T-helper 1 cell treated with Interleukin-12 subunit alpha and Interleukin-12 subunit beta and Interleukin-4 antibody, amounts not matched to agents 30 ng/mL and 1 ng/mL, for 36 hours (primary cell): ENCODE results near the gene IQCE. TPM values are rescaled to one million over a fixed set of nuclear protein-coding genes. Genes with fewer than 3 reads are reported as not detected.
"Not testable (repeated sequence)": the region's sequence is repeated elsewhere in the genome, so short reads cannot be mapped to it uniquely, and the experiment has no call there.

Experiments
- intact Hi-C: fragments of 100-400 bp; cut with micrococcal nuclease; formaldehyde crosslinking; loops from one replicate; pipeline ENCODE4 v1.15.1; 2024
- total RNA-seq: library from RNA; stranded (reverse); gene quantifications from 2 replicates; pipeline ENCODE4 v1.2.3, GENCODE V29; 2022

Gene IQCE
- total RNA-seq, 1 donor from 2014 or later, result 14.9 TPM

DNA sequence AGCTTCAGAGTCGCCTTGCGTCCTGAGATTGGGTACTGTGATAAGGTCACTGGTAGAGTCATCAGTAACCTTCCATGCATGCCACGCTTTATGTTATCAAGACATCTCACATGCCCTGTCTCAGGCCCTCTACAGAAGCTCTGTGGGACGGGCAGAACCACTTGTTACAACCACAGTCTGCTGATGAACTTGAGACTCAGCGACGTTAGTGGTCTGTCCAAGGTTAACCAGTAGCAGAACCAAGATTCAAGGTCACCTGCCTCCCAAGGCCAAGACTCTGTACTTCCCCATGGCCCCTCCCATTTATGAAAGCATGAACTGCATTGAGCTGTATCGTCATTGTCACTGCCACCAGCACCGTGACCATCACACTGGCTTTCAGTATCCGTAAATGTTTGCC is 15.0 kb downstream of the IQCE start:
- intact Hi-C loops, result no loop called here

DNA sequence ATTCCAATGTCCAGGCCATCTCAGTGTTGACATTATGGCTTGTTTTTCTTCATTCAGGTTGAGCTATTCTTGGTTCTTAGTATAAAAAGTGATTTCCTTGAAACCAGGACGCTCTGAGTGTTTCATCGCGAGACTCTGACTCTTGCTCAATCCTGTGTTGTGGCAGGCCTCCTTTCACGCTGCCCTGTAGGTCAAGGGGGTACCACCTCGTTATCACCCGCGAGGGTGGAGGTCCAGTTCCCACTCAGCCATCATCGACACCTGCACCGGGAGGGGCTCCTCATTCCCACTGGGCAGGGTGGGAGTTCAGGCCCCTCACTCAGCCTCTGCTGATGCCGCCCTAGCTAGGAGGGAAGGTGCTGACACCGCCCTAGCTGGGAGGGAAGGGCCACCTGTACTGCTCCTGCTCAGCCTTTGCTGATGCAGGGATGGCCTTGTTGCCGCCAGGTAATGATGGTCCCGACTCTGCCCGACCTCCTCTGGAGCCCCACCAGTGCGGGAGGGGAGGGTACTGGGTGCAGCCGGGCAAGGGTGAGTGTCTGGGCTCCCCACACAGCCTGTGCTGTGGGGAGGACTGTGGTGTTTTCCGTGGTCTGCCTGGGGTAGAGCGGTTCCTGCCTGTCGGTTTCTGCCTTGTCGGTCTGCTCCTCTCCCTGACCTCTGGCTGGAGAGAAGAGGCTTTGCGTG is 16.4 kb downstream of the IQCE start:
- intact Hi-C loops, result no loop called here

DNA sequence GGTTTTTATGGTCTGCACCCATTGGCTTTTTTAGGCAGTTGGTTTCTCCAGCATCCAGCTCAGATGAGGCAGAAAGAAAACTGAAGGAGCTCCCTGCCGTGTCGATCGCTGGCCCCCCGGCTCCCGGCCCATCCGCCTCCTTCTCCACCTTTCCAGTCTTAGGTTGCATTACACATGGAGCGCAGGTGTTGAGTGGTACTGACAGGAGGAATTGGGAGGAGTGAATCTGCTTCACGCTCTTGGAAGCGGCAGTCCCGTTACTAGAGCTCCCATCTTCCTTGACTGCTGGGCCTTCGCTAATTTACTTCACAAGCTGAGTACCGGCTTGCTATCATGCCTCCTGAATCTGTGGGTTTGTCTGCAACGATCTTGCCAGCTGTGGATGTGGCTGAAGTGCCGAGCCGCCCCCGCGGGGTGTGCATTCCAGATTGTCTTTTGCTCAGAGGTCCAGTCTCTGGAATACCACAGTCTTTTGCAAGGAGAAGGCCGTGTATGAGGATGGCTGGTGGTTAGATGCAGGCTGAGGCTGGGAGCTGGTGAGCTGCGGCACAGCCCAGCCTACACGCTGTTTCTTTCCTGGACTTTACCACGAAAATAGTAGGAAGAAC is 17.1 kb downstream of the IQCE start:
- intact Hi-C loops, result no loop called here

DNA sequence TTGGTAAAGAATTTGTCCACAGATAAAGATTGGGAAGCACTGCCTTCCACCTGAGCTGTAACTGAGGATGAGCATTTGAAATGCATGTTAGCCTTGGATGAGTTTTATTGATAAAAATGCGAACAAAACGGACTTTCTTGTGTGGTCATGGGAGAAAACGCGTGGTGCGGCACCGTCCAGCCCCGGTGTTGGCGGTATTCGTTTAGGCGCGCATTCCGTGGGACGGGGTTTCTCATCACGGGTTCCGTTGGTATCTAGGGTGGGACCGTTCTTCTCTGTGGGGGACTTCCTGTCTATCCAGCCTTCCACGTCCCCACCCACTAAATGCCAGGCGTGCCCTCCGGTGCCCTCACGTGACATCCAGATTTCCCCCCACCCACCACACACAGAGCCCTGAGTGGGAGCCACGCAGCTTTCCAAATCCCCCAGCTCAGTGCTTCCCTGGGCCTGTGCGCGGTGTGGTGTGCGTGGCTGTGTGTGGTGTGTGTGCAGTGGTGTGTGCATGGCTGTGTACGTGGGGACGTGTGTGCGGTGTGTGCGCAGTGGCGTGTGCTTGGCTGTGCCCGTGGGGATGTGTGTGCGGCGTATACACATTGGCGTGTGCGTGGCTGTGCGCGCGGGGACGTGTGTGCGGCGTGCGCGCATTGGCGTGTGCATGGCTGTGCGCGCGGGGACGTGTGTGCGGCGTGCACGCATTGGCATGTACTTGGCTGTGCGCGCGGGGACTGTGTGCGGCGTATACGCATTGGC is 18.1 kb downstream of the IQCE start:
- intact Hi-C loops, result no loop called here

DNA sequence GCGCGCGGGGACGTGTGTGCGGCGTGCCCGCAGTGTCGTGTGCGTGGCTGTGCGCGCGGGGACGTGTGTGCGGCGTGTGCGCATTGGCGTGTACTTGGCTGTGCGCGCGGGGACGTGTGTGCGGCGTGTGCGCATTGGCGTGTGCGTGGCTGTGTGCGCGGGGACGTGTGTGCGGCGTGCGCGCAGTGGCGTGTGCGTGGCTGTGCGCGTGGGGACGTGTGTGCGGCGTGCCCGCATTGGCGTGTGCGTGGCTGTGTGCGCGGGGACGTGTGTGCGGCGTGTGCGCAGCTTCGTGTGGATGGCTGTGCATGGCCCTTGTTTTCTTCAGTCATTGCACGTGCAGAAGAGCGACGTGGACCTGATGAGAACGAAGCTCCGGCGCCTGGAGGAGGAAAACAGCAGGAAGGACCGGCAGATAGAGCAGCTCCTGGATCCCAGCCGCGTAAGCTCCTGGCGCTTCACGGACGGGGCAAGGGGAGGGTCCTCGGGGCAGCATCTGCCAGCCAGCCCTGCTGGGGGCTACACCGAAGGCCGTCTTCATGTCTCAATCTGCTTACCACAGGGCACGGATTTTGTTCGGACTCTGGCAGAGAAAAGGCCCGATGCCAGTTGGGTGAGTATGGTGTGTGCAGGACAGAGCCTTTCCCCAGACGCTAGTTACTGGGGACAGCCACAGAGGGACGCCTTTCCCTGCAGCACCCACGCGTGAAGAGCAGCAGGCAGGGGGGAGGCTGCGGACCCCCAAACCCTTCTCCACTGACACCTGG is 19.3 kb downstream of the IQCE start:
- intact Hi-C loops, result no loop called here

GRCh38 chr7:2580636-2581035 is 21.9 kb downstream of the IQCE start:
- intact Hi-C loops, result no loop called here

DNA sequence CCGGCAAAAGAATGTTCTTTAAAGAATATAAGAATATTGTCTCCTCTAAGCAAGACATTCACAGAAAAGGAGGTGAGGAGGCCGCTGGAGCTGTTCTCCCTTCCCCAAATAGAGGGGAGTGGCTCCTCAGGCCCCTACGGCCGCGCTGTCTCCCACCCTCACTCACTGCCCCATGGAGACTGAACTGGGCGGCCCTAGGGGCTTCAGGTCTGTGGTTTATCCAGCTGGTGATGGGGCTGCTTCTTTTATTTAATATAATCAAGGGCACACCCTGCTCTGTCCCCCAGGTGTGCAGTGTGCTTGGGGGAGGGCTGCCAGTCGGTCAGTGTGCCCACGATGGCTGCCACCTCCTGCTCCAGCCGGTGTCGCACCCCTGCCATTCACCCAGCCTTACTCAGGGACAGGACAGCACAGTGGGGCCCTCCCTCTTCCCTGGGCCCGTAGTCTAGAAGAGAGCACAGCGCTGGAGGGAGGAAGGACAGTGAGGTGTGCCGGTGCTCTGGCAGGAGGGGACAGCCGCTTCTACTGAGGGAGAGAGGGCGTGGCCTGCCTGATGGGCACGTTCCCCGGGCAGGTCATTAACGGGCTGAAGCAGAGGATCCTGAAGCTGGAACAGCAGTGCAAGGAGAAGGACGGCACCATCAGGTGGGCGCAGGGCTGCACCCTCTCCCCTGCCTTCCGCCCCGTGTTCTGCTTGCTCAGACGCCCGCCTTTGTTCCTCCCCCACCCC is 23.4 kb downstream of the IQCE start:
- intact Hi-C loops, result no loop called here

GRCh38 chr7:2583798-2584580 is 25.2 kb downstream of the IQCE start:
- intact Hi-C loops, result no loop called here

DNA sequence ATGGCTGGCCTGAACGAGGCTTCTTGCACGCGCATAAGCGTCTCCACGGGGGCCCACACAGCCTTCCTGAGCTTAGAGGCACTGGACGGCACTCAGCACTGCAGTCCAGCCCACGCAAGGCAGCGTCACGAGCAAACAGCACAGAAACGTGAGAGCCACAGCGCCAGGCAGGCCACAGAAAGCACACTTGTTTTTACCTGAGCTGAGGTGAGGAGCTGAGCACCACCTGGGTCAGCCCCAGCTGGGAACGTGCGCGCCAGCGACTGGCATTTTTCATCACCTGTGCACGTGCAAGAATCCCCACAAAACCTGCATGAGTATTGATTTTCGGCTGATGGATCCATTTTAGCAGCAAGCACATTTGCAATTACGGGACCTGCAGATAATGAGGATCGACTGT is 26.7 kb downstream of the IQCE start:
- intact Hi-C loops, result no loop called here

- intact Hi-C loops, result no loop called here
These were observed 27.7 kb downstream of the IQCE start for GRCh38 chr7:2586326-2587020.

- intact Hi-C loops, result no loop called here
These were observed 28.4 kb downstream of the IQCE start for GRCh38 chr7:2587134-2587533.

DNA sequence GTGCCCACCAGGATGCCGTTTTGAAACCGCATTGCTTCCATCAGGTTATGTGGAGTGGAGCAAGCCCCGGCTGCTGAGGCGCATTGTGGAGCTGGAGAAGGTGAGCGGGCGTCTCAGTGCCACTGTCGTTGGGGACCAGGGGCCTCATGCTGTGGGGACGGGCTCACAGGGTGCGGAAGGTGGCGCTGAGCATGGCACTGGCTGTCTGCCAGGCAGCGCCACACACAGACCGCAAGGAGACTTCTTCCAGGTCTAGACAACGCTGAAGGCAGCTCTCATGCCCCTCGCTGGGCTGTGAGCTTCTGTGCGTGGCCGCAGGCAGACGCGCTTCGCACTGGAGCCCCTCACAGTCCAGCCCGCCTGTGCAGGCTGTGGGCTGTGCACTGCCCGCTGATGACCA is 29.0 kb downstream of the IQCE start:
- intact Hi-C loops, result no loop called here

- intact Hi-C loops, result no loop called here
These were observed 30.6 kb downstream of the IQCE start for GRCh38 chr7:2589341-2589740.

- intact Hi-C loops, result not testable (repeated sequence)
These were observed 31.2 kb downstream of the IQCE start for GRCh38 chr7:2589941-2590340.

GRCh38 chr7:2592375-2592865 is 33.6 kb downstream of the IQCE start:
- intact Hi-C loops, result no loop called here

DNA sequence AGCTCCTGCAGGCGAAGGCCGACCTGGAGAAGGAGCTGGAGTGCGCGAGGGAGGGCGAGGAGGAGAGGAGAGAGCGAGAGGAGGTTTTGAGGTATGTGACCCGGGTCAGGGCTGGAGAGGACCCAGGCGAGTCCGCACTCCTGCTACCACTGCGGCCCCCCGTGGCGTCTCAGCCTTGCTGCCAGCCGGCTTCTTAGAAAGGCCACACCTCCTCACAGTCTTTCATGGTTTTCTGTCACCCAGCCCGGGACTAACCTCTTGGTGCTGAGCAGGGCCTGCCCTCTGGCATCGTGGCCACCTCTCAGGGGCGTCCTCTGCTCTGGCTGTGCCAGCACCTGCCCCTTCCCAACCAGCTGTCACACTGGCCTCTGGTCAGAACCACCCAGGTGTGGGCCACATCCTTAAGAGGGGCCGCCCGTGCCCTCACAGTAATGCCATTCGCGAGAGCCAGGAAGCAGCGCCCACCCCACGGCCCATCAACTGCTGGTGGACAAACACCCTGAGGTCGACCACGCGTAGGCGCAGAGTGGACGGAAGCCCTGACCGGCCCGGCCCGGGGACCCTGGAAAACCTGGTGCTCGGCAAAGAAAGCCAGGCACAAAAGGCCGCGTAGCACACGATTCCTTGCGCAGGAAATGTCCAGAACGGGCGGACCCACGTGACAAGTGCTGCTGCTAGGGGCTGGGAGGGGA is 34.4 kb downstream of the IQCE start:
- intact Hi-C loops, result no loop called here

DNA sequence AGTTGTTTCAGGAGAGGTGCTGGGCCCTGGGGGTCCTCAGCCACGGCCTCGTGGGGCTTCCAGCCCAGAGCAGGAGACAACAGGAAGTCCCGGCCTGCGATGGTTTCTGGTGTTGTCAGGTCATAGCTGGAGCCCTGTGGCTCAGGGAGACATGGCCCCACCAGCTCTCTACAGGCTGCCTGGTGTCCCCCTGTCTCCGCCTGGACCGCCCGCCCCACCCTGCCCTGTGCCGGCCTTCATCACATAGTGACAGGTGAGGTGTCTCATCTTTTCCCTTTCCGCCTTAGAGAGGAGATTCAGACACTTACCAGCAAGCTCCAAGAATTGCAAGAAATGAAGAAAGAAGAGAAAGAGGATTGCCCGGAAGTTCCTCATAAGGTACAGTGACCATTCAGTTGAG is 35.8 kb downstream of the IQCE start:
- intact Hi-C loops, result no loop called here

- intact Hi-C loops, result no loop called here
These were observed 36.6 kb downstream of the IQCE start for GRCh38 chr7:2595258-2595860.
